K562 (cell line): ENCODE data around the gene C6orf163. TPM values are rescaled to one million over a fixed set of nuclear protein-coding genes. Genes with fewer than 3 reads are reported as not detected.

ENCODE experiments used
- CTCFL ChIP-seq: IDR thresholded peaks from 2 replicates; pipeline ENCODE4 v1.6.1; 2011; ENCODE audit warnings: borderline replicate concordance, low read depth, mild to moderate bottlenecking, moderate library complexity, low read length; ENCODE audit not compliant: insufficient read depth, poor library complexity, severe bottlenecking
- DEAF1 ChIP-seq: fragments of 450-650 bp; formaldehyde crosslinking; IDR thresholded peaks from 2 replicates; pipeline ENCODE4 v1.4.0; 2020; ENCODE audit warnings: mild to moderate bottlenecking, moderate library complexity
- REST ChIP-seq, 2 experiments: fragments of 450-650 bp; formaldehyde crosslinking in 1 of 2; IDR thresholded peaks; 2 replicates each; pipeline versions ENCODE4 v1.4.0 to v1.6.1; 2014 to 2020; ENCODE audit warnings: mild to moderate bottlenecking in 2 of 2, borderline replicate concordance in 1 of 2, low read depth in 1 of 2
- polyA plus RNA-seq, 8 experiments: library from polyadenylated mRNA; depleted of rRNA in 4 of 8; stranded (reverse) in 5 of 8; unstranded in 3 of 8; fragments of >200 nt; fragmentation: Nextera tagmentation in 2 of 8; fragmentation: Illumina TruSeq in 1 of 8; extraction: Ambion mirVana in 2 of 8; extraction: Trizol in 1 of 8; gene quantifications; 2 replicates each; pipeline versions ENCODE4 v1.2.1 to v1.2.3, GENCODE V29; 2011 to 2014; ENCODE audit warnings: inconsistent platforms in 1 of 8, missing spikeins in 1 of 8
- total RNA-seq, 7 experiments: library from RNA; depleted of rRNA in 6 of 7; stranded (reverse); fragments of >200 nt in 6 of 7; fragmentation: Illumina TruSeq in 2 of 7; extraction: Trizol in 2 of 7; gene quantifications; 2 replicates each; pipeline versions ENCODE4 v1.2.1 to v1.2.3, GENCODE V29; 2011 to 2021; ENCODE audit warnings: low replicate concordance in 1 of 7

The C6orf163 gene
- total and polyA plus RNA-seq, 9 of the 15 experiments (the other 6 are each of a cell fraction or from before 2014, with no cell fraction given), result 0.67 to 4.7 (median 1.5) TPM

DNA sequence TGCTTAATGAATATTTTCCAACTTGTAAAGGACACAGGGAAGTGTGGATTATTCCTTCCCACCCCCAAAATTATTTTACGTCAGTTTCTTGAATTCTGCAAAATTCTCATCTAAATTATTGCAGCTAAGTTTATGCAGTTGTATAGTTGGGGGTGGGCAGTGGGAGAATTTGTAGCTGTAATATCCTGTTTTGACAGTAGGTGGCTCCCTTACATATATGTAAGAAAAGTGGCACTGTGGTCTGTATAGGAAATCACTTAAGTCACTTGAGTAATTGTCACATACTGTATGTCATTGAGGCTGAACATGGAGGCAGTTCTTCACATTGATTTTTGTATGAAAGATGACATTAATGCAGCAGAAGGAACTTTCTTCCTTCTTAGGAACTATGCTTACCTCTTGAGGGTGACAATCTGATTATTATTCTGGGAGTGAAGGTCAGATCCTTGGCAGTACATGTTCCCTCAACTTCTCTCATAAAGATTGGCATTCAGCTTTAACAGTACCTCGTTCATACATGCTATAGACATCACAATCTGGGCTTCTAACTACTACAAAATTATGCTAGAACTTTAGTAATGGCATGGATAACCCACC is 48.5 kb downstream of the C6orf163 start (continued):
- peak; percentile 57; the same call in 1 of the 2 replicates for TF ChIP-seq REST (IDR thresholded peaks at IDR 0.05; ENCODE audit: borderline replicate concordance)
- no peak for TF ChIP-seq REST (CRISPR knock-in tag; IDR thresholded peaks at IDR 0.05; ENCODE audit: low read depth)
- TF ChIP-seq CTCFL, result no peak
- TF ChIP-seq DEAF1, result 0 out of 2 replicates have a peak, but pooled peaks have one; percentile 53
- TF ChIP-seq, all 486 proteins: peak for 7
